Vagina (tissue), 2 donors: ENCODE measurements around the gene GRM8.
"Not testable (repeated sequence)": the region's sequence is repeated elsewhere in the genome, so short reads cannot be mapped to it uniquely, and the experiment has no call there.

Source experiments
- CTCF ChIP-seq, 3 experiments: fragments of 450-650 bp in 2 of 3; fragments of 200-600 bp in 1 of 3; sonication (generic) in 1 of 3; IDR thresholded peaks; one replicate each; pipeline ENCODE4 v1.5.1; 2017 to 2019; ENCODE audit warnings: antibody characterized with exemption in 3 of 3, mild to moderate bottlenecking in 2 of 3, moderate library complexity in 2 of 3
- POLR2A ChIP-seq, 2 donors: fragments of 450-650 bp; IDR thresholded peaks; one replicate each; pipeline ENCODE4 v1.6.1; 2017; ENCODE audit warnings: antibody characterized with exemption in 2 of 2, mild to moderate bottlenecking in 2 of 2, moderate library complexity in 2 of 2

- not testable (repeated sequence) for TF ChIP-seq POLR2A, CTCF (IDR thresholded peaks at IDR 0.05)
Observed at GRCh38 chr7:126887980-126888379, 364.8 kb downstream of the GRM8 start.
